Activated B cell treated with CpG ODN at 0.5 μM for 24 hours (primary cell): ENCODE data around the gene TAC3. TPM values are rescaled to one million over a fixed set of nuclear protein-coding genes. Genes with fewer than 3 reads are reported as not detected.

Source experiments
- ATAC-seq: fragments of 200-7000 bp; cut with Tn5 transposase; one replicate; pipeline ENCODE4 v1.10.0; 2021; ENCODE audit warnings: low read depth, mild to moderate bottlenecking, moderate library complexity
- CTCF ChIA-PET: fragments of 350-600 bp; sonication (Branson Sonifier 250); formaldehyde crosslinking; loops from one replicate; lab custom pipeline; 2021; ENCODE audit warnings: antibody characterized with exemption; lab: Charles Lee
- POLR2A ChIA-PET: fragments of 350-600 bp; sonication (Branson Sonifier 250); formaldehyde crosslinking; loops from one replicate; lab custom pipeline; 2021; ENCODE audit warnings: antibody characterized with exemption; lab: Charles Lee
- DNase-seq: peaks from one replicate; pipeline ENCODE4 v3.0.0; 2022
- H3K27ac Mint-ChIP-seq: one replicate; pipeline ENCODE4 v1.8.0; 2020; ENCODE audit warnings: mixed read lengths
- H3K27me3 Mint-ChIP-seq: one replicate; pipeline ENCODE4 v1.8.0; 2021; ENCODE audit warnings: mixed read lengths
- H3K36me3 Mint-ChIP-seq: one replicate; pipeline ENCODE4 v1.8.0; 2021; ENCODE audit warnings: low read depth, mixed read lengths
- H3K4me1 Mint-ChIP-seq: one replicate; pipeline ENCODE4 v1.8.0; 2021; ENCODE audit warnings: mixed read lengths
- H3K4me3 Mint-ChIP-seq: one replicate; pipeline ENCODE4 v1.8.0; 2020; ENCODE audit warnings: mild to moderate bottlenecking, mixed read lengths
- H3K9me3 Mint-ChIP-seq: one replicate; pipeline ENCODE4 v1.8.0; 2020; ENCODE audit warnings: mixed read lengths
- intact Hi-C: fragments of 100-400 bp; cut with micrococcal nuclease; formaldehyde crosslinking; loops from one replicate; pipeline ENCODE4 v1.15.1; 2024
- total RNA-seq: library from RNA; stranded (reverse); gene quantifications from 2 replicates; pipeline ENCODE4 v1.2.3, GENCODE V29; 2022
- TF ChIP-seq, protein P1 (sequence below): fragments of 200-600 bp; IDR thresholded peaks from one replicate; pipeline ENCODE4 v1.8.0; 2022; ENCODE audit warnings: antibody characterized with exemption, mild to moderate bottlenecking

The TAC3 gene
- total RNA-seq, 1 donor from 2014 or later: not detected

DNA sequence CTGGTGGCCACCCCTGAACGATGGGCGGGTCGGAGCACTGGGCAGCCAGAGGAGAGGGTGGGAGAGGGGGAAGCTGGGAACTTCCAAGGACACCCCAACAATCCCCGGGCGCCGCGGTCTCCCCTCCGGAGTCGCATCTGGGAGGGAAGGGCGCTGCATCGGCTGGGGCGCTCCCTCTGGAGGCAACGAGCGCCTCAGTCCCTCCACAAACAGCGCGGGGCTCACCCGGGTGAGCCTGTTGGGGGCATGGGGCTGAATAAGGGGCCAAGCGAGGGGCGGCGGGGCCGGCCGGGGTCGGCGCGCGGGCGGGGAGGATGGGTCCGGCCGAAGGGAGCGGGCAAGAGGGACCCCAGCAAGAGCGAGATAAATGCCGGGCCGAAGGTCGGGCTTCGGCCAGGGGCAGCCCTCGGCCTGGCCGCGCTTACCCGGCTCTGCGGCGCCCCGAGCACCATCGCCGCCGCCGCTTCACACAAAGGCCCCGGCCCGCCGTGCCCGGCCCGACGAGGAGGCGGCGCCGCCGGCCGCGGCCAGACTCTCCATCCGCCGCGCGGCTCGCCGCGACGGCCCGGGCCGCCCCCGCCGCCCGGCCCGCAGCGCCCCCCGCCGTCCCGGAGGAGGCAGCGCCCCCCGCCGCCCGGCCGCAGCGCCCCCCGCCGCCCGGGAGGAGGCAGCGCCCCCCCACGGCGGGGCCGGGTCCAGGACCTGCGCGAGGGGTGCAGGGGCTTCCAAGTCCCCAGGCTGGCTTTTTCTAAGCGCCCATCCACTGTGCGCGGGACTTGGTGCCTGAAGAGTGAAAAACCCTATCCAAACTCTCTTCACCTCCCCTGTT lies 10.1 kb downstream of the TAC3 start, which contains the start of gene ZBTB39:
Gene ZBTB39 (minus strand): TSS at position 567 of the 829 bp plus-strand sequence. CDS start 1,629 bp downstream, outside the sequence.
- intact Hi-C loops: loop anchor here (2.0 to 5.0 kb wide), 3 partner anchors 19 to 249 kb away; no protein-coding TSS in a partner anchor
- POLR2A ChIA-PET: interaction anchor here (2.7 to 3.8 kb wide), 2 partner anchors 105 to 106 kb away, joined by 26 to 30 read pairs; partner anchors contain the start of gene STAT6
- Mint-ChIP-seq H3K4me1 (peaks cover 35% of the 10 kb centered on the region), H3K27me3 (no peaks in the 10 kb centered on the region), H3K9me3 (no peaks in the 10 kb centered on the region), H3K36me3 (peaks cover 36% of the 10 kb centered on the region), H3K4me3 (peak within 1 kb of the TSS; percentile 90), H3K27ac (peak within 1 kb of the TSS; percentile 82)
- peak; percentile 81 for DNase-seq
- CTCF ChIA-PET: interaction anchor here (1.1 to 9.6 kb wide), 4 partner anchors 10 to 106 kb away, joined by 3 to 89 read pairs (median 20); partner anchors contain the start of genes STAT6 and TAC3
- peak; percentile 93 for ATAC-seq
- TF ChIP-seq, protein P1, sequence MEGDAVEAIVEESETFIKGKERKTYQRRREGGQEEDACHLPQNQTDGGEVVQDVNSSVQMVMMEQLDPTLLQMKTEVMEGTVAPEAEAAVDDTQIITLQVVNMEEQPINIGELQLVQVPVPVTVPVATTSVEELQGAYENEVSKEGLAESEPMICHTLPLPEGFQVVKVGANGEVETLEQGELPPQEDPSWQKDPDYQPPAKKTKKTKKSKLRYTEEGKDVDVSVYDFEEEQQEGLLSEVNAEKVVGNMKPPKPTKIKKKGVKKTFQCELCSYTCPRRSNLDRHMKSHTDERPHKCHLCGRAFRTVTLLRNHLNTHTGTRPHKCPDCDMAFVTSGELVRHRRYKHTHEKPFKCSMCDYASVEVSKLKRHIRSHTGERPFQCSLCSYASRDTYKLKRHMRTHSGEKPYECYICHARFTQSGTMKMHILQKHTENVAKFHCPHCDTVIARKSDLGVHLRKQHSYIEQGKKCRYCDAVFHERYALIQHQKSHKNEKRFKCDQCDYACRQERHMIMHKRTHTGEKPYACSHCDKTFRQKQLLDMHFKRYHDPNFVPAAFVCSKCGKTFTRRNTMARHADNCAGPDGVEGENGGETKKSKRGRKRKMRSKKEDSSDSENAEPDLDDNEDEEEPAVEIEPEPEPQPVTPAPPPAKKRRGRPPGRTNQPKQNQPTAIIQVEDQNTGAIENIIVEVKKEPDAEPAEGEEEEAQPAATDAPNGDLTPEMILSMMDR: no peak

DNA sequence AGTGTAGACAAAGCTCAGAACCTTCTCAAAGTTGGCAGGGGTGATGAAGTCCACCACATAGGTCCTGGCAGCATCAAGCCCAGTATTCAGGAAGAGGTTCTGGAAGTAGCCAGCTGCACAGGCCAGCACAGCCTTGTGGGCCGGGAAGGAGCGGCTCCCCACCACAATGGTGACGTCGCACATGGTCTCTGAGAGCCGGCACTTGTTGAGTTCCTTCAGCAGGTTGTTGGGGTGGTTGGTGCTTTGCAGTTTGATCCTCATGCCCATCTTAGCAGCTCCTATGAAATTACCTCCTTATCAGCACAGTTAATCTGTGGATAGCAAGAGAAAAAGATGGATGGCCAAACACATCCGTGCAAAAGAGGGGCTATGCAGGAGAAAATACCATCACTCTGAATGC lies 11.7 kb downstream of the TAC3 start:
- Mint-ChIP-seq H3K27ac (no peak overlapping the region), H3K36me3 (peaks cover 50% of the 10 kb centered on the region), H3K27me3 (no peaks in the 10 kb centered on the region), H3K4me1 (peaks cover 47% of the 10 kb centered on the region), H3K9me3 (no peaks in the 10 kb centered on the region), H3K4me3 (peak overlapping the region; percentile 90)
- ATAC-seq (no peak), DNase-seq (no peak)
- CTCF ChIA-PET: interaction anchor here (0.9 to 9.6 kb wide), 8 partner anchors 8 to 490 kb away, joined by 3 to 89 read pairs (median 6); partner anchors contain the start of gene STAT6
- intact Hi-C loops: loop anchor here (5.0 kb wide), 2 partner anchors 238 to 247 kb away; no protein-coding TSS in a partner anchor
- TF ChIP-seq, protein P1: no peak
- POLR2A ChIA-PET: interaction anchor here (1.0 to 3.8 kb wide), 3 partner anchors 17 to 279 kb away, joined by 3 to 30 read pairs (median 3); partner anchors contain the start of genes NACA and STAT6

DNA sequence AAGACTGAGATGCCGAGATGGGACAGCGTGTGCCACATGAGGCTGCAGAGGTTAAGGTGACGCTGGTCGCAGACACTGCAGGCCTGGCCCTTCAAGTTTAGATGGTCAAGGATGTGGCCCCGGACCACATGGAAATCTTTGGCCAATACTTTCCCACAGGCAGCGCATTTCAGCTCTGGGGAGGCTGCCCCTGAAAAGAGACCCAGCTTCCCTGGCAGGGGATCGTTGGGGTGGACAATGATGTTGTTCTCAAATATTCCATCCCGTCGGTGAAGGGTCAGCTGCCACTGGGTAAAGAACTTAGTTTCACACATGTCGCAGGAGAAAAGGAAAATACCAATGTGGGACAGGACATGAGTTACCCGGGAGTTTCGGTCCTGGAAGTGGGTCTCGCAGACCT lies 12.9 kb downstream of the TAC3 start:
- Mint-ChIP-seq H3K27ac (no peak overlapping the region), H3K27me3 (no peaks in the 10 kb centered on the region), H3K4me3 (peak overlapping the region; percentile 32), H3K4me1 (peaks cover 59% of the 10 kb centered on the region), H3K36me3 (peaks cover 53% of the 10 kb centered on the region), H3K9me3 (no peaks in the 10 kb centered on the region)
- DNase-seq (no peak), ATAC-seq (no peak)
- ChIA-PET POLR2A (interaction anchor here (1.1 to 3.8 kb wide), 2 partner anchors 16 to 108 kb away, joined by 3 to 30 read pairs; partner anchors contain the start of gene STAT6), CTCF (interaction anchor here (1.1 to 9.6 kb wide), 5 partner anchors 13 to 108 kb away, joined by 3 to 89 read pairs (median 6); partner anchors contain the start of genes STAT6 and TAC3)
- intact Hi-C loops: no loop called here
- TF ChIP-seq, protein P1: no peak

DNA sequence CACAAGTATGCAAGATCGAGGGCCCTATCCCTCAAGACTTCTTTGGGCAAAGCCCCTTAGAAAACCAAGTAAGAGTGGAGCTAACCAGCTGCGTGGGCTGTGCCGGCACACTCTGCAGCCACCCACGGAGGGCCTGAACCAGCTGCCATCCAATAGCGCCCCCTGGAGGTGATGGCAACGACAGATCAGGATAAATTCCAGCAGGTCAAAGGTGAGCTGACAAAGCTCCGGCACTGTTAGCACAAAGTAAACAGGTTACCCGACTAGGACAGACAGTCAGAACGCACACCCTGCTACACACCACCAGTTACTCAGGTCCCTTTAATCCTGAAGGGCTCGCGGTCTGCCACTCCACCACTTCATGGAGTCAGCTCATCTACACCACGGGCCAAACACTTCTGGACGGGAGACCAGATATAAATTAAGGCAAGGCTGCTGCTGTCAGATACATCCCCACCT lies 14.9 kb downstream of the TAC3 start:
- DNase-seq: peak; percentile 46
- Mint-ChIP-seq H3K27me3 (no peaks in the 10 kb centered on the region), H3K9me3 (no peaks in the 10 kb centered on the region), H3K27ac (no peak overlapping the region), H3K4me3 (no peak overlapping the region), H3K36me3 (peaks cover 60% of the 10 kb centered on the region), H3K4me1 (peaks cover 54% of the 10 kb centered on the region)
- no peak for ATAC-seq
- CTCF ChIA-PET: interaction anchor here (0.8 to 2.3 kb wide), 12 partner anchors 12 to 365 kb away, joined by 3 to 20 read pairs (median 4); partner anchors contain the start of genes HSD17B6, NEMP1 and STAT6
- POLR2A ChIA-PET: interaction anchor here (0.5 to 1.0 kb wide), 2 partner anchors 85 to 110 kb away, joined by 3 to 9 read pairs; partner anchors contain the start of gene STAT6
- TF ChIP-seq, protein P1: no peak
- intact Hi-C loops: no loop called here
